Hepatocyte (in vitro differentiated cells): ENCODE measurements around the gene KRT7.

Experiments used
- EZH2 ChIP-seq: fragments of 200-600 bp; sonication (generic); IDR thresholded peaks from 2 replicates; pipeline ENCODE4 v1.6.1; 2016; ENCODE audit warnings: antibody characterized with exemption, mild to moderate bottlenecking, borderline replicate concordance
- TF ChIP-seq, protein P1 (sequence below): fragments of 200-600 bp; sonication (generic); IDR thresholded peaks from 2 replicates; pipeline ENCODE4 v1.5.1; 2016; ENCODE audit warnings: antibody characterized with exemption, mild to moderate bottlenecking; ENCODE audit not compliant: poor library complexity

DNA sequence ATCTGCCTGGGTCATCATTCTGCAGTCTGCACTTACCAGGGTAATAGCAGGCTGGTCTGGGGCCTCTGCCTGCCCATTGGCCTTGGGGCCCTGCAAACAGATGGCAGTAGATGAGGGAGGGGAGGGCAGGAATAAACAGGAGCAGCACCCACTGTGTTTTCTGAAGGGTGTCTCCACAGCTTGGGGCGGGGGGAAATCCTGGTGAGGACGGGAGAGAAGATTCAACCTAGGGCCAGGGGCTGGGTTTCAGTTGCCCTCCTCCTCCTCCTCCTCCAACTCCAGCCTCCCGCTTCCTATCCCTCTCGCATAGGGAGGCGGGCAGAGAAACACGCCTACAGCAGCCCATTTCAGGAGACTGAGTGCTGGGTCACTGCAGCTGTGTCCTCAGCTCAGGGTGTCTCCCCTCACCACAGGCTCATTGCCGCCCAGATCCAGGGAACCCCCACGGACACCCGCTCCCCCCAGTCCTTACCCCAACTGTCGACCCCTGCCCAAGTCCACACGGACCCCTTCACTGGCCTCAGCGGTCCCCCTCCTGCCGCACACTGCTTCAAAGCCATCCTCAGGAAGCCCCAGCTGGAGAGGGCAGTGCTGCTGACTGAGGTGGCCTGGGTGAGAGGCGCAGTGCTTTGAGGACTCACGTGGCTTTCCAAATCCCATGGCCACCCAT, 32.1 kb upstream of the KRT7 start:
- no peak for TF ChIP-seq EZH2
- TF ChIP-seq, protein P1, sequence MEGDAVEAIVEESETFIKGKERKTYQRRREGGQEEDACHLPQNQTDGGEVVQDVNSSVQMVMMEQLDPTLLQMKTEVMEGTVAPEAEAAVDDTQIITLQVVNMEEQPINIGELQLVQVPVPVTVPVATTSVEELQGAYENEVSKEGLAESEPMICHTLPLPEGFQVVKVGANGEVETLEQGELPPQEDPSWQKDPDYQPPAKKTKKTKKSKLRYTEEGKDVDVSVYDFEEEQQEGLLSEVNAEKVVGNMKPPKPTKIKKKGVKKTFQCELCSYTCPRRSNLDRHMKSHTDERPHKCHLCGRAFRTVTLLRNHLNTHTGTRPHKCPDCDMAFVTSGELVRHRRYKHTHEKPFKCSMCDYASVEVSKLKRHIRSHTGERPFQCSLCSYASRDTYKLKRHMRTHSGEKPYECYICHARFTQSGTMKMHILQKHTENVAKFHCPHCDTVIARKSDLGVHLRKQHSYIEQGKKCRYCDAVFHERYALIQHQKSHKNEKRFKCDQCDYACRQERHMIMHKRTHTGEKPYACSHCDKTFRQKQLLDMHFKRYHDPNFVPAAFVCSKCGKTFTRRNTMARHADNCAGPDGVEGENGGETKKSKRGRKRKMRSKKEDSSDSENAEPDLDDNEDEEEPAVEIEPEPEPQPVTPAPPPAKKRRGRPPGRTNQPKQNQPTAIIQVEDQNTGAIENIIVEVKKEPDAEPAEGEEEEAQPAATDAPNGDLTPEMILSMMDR, result no peak
